KMS-11 (cell line): ENCODE data around the gene LHX5.

Source experiments
- H2AFZ ChIP-seq: fragments of 200-600 bp; sonication (generic); 2 replicates; pipeline ENCODE4 v1.6.1; 2016; ENCODE audit warnings: antibody characterized with exemption, mixed run types, low read depth
- H3K27ac ChIP-seq: fragments of 200-600 bp; sonication (generic); 2 replicates; pipeline ENCODE4 v1.6.1; 2016; ENCODE audit warnings: mild to moderate bottlenecking, mixed run types
- H3K27me3 ChIP-seq: fragments of 200-600 bp; sonication (generic); 2 replicates; pipeline ENCODE4 v1.6.1; 2017; ENCODE audit warnings: mild to moderate bottlenecking, low read depth, mixed run types, moderate library complexity; ENCODE audit not compliant: insufficient read depth
- H3K36me3 ChIP-seq: fragments of 200-600 bp; sonication (generic); 2 replicates; pipeline ENCODE4 v1.6.1; 2017; ENCODE audit warnings: mild to moderate bottlenecking, mixed run types; ENCODE audit not compliant: insufficient read depth
- H3K4me1 ChIP-seq: fragments of 200-600 bp; sonication (generic); 2 replicates; pipeline ENCODE4 v1.6.1; 2016; ENCODE audit warnings: mild to moderate bottlenecking, low read depth, mixed run types; ENCODE audit not compliant: poor library complexity, severe bottlenecking
- H3K4me2 ChIP-seq: fragments of 200-600 bp; sonication (generic); 2 replicates; pipeline ENCODE4 v1.7.0; 2016; ENCODE audit warnings: mild to moderate bottlenecking, mixed run types
- H3K4me3 ChIP-seq: fragments of 200-600 bp; sonication (generic); IDR thresholded peaks from 2 replicates; pipeline ENCODE4 v1.6.1; 2017; ENCODE audit warnings: low read depth, low read length, mixed read lengths; ENCODE audit not compliant: insufficient read depth
- H3K79me2 ChIP-seq: fragments of 200-600 bp; sonication (generic); 2 replicates; pipeline ENCODE4 v1.6.1; 2016; ENCODE audit warnings: low read depth, mixed run types; ENCODE audit not compliant: insufficient read depth
- H3K9ac ChIP-seq: fragments of 200-600 bp; sonication (generic); 2 replicates; pipeline ENCODE4 v1.6.1; 2016; ENCODE audit warnings: mild to moderate bottlenecking, mixed run types
- H4K20me1 ChIP-seq: fragments of 200-600 bp; sonication (generic); 2 replicates; pipeline ENCODE4 v1.6.1; 2016; ENCODE audit warnings: mild to moderate bottlenecking, mixed run types; ENCODE audit not compliant: insufficient read depth
- CTCF ChIP-seq: fragments of 200-600 bp; sonication (generic); conservative IDR thresholded peaks from 2 replicates; pipeline ENCODE4 v1.6.1; 2017; ENCODE audit warnings: low read depth, mild to moderate bottlenecking, antibody characterized with exemption, low read length, moderate library complexity, mixed read lengths

The LHX5 gene

GRCh38 chr12:113471619-113472171 lies at the start of gene LHX5:
Gene LHX5 (minus strand): TSS chr12:113471871. CDS start chr12:113471498, 373 bp downstream.
- H3K27ac ChIP-seq = no peak within 1 kb of the TSS
- H3K4me3 ChIP-seq = no peak within 1 kb of the TSS
- TF ChIP-seq CTCF = no peak
- H2AFZ ChIP-seq = no peak within 1 kb of the TSS
- no peak within 1 kb of the TSS for H3K9ac ChIP-seq
- H3K4me2 ChIP-seq = no peak within 1 kb of the TSS
- no peaks in the 10 kb centered on the region for H4K20me1 ChIP-seq
- H3K27me3 ChIP-seq = peaks cover 32% of the 10 kb centered on the region; the same call in 1 of the 2 replicates
- no peaks in the 10 kb centered on the region for H3K4me1 ChIP-seq
- H3K36me3 ChIP-seq = no peaks in the 10 kb centered on the region
- H3K79me2 ChIP-seq = no peaks in the 10 kb centered on the region

GRCh38 chr12:113519464-113520307 lies 48.0 kb upstream of the LHX5 start:
- Histone ChIP-seq H3K4me2 (no peak overlapping the region), H3K27me3 (no peaks in the 10 kb centered on the region), H3K4me3 (no peak overlapping the region), H4K20me1 (no peaks in the 10 kb centered on the region), H3K36me3 (no peaks in the 10 kb centered on the region), H3K79me2 (no peaks in the 10 kb centered on the region), H3K9ac (no peak overlapping the region), H3K4me1 (no peaks in the 10 kb centered on the region), H2AFZ (no peak overlapping the region), H3K27ac (no peak overlapping the region)
- TF ChIP-seq CTCF = no peak

GRCh38 chr12:113515082-113515856 lies 43.6 kb upstream of the LHX5 start:
- Histone ChIP-seq H3K27me3 (no peaks in the 10 kb centered on the region), H4K20me1 (no peaks in the 10 kb centered on the region), H3K79me2 (no peaks in the 10 kb centered on the region), H3K9ac (no peak overlapping the region), H3K27ac (no peak overlapping the region), H3K4me2 (no peak overlapping the region), H3K4me3 (no peak overlapping the region), H2AFZ (no peak overlapping the region), H3K36me3 (no peaks in the 10 kb centered on the region), H3K4me1 (no peaks in the 10 kb centered on the region)
- TF ChIP-seq CTCF = no peak

- Histone ChIP-seq H4K20me1 (no peaks in the 10 kb centered on the region), H3K27me3 (no peaks in the 10 kb centered on the region), H2AFZ (no peak overlapping the region), H3K4me1 (no peaks in the 10 kb centered on the region), H3K36me3 (no peaks in the 10 kb centered on the region), H3K79me2 (no peaks in the 10 kb centered on the region), H3K4me2 (no peak overlapping the region), H3K9ac (no peak overlapping the region), H3K27ac (no peak overlapping the region), H3K4me3 (no peak overlapping the region)
- no peak for TF ChIP-seq CTCF
These were observed 42.9 kb upstream of the LHX5 start for GRCh38 chr12:113514602-113515001.
